ENCODE measurements around the gene NEK1.
"Not testable (repeated sequence)": the region's sequence is repeated elsewhere in the genome, so short reads cannot be mapped to it uniquely, and the experiment has no call there.

GRCh38 chr4:169452644-169453043 lies 159.7 kb downstream of the NEK1 start:
- not testable (repeated sequence) for TF ChIP-seq CTCF (conservative IDR thresholded peaks at IDR 0.05; ENCODE audit: low read depth, low read length); MXI1 (IDR thresholded peaks at IDR 0.05; ENCODE audit: borderline replicate concordance, low read depth, low read length); CEBPB (IDR thresholded peaks at IDR 0.05; ENCODE audit: low read depth, low read length); POLR2A (IDR thresholded peaks at IDR 0.05; ENCODE audit: low read depth, low read length); MAZ (IDR thresholded peaks at IDR 0.05; ENCODE audit: borderline replicate concordance, low read depth, low read length); RAD21 (IDR thresholded peaks at IDR 0.05; ENCODE audit: low read length); RFX5 (IDR thresholded peaks at IDR 0.05; ENCODE audit: low read depth, low read length); FOS (IDR thresholded peaks at IDR 0.05; ENCODE audit: low read depth, low read length); MAFK (IDR thresholded peaks at IDR 0.05; ENCODE audit: low read depth, low read length); NFE2L2 (IDR thresholded peaks at IDR 0.05; ENCODE audit: low read depth, low read length); SMC3 (IDR thresholded peaks at IDR 0.05; ENCODE audit: low read depth, low read length)

All from IMR-90 (cell line).